ENCODE results near the gene INSYN2B.

GRCh38 chr5:169886677-169887076, 93.6 kb downstream of the INSYN2B start:
- TF ChIP-seq POLR2A (IDR thresholded peaks at IDR 0.05) (no peak), CTCF (IDR thresholded peaks at IDR 0.05) (no peak)

Measured in ovary (tissue), 3 donors.